HepG2 (cell line): ENCODE measurements around the gene CTDSP1. TPM values are rescaled to one million over a fixed set of nuclear protein-coding genes. Genes with fewer than 3 reads are reported as not detected.

ENCODE experiments used
- E2F1 ChIP-seq: sonication (generic); formaldehyde crosslinking; IDR thresholded peaks from 2 replicates; pipeline ENCODE4 v1.5.0; 2020; ENCODE audit warnings: missing genetic modification reagents
- ETV5 ChIP-seq: IDR thresholded peaks from 2 replicates; pipeline ENCODE4 v1.6.1; 2018; ENCODE audit warnings: missing biosample characterization, missing genetic modification reagents, inconsistent platforms, borderline replicate concordance
- JUNB ChIP-seq: sonication (generic); formaldehyde crosslinking; IDR thresholded peaks from 2 replicates; pipeline ENCODE4 v1.8.0; 2022; ENCODE audit warnings: missing genetic modification reagents, mild to moderate bottlenecking, borderline replicate concordance
- KDM4B ChIP-seq: sonication (generic); formaldehyde crosslinking; IDR thresholded peaks from 2 replicates; pipeline ENCODE4 v1.4.0; 2020; ENCODE audit warnings: missing genetic modification reagents
- MAFK ChIP-seq, 2 experiments: IDR thresholded peaks in 1 of 2; conservative IDR thresholded peaks in 1 of 2; 2 replicates each; pipeline ENCODE4 v1.6.1; 2011; ENCODE audit warnings: improper control_type of control experiment in 2 of 2, low read length in 2 of 2
- SNAPC4 ChIP-seq: sonication (generic); formaldehyde crosslinking; IDR thresholded peaks from 2 replicates; pipeline ENCODE4 v1.4.0; 2020; ENCODE audit warnings: mild to moderate bottlenecking, missing genetic modification reagents
- SRF ChIP-seq: IDR thresholded peaks from 2 replicates; pipeline ENCODE4 v1.6.1; 2011; ENCODE audit warnings: mild to moderate bottlenecking, low read depth, low read length, moderate library complexity
- TRIM22 ChIP-seq: fragments of 450-650 bp; IDR thresholded peaks from 2 replicates; pipeline ENCODE4 v1.6.1; 2017
- ZNF329 ChIP-seq: sonication (generic); formaldehyde crosslinking; IDR thresholded peaks from 2 replicates; pipeline ENCODE4 v1.9.0; 2021; ENCODE audit warnings: low read depth, mild to moderate bottlenecking, missing genetic modification reagents
- ZNF513 ChIP-seq: sonication (generic); formaldehyde crosslinking; conservative IDR thresholded peaks from 2 replicates; pipeline ENCODE4 v1.5.0; 2020; ENCODE audit warnings: missing genetic modification reagents
- ZNF574 ChIP-seq: sonication (generic); formaldehyde crosslinking; IDR thresholded peaks from 2 replicates; pipeline ENCODE4 v1.4.0; 2020; ENCODE audit warnings: missing genetic modification reagents
- ZNF629 ChIP-seq: sonication (generic); formaldehyde crosslinking; conservative IDR thresholded peaks from 2 replicates; pipeline ENCODE4 v1.5.0; 2020; ENCODE audit warnings: missing genetic modification reagents
- ZNF773 ChIP-seq: sonication (generic); formaldehyde crosslinking; IDR thresholded peaks from 2 replicates; pipeline ENCODE4 v1.4.0; 2020; ENCODE audit warnings: missing genetic modification reagents, borderline replicate concordance
- ZSCAN5A ChIP-seq: sonication (generic); formaldehyde crosslinking; IDR thresholded peaks from 2 replicates; pipeline ENCODE4 v1.8.0; 2022; ENCODE audit warnings: mild to moderate bottlenecking, missing genetic modification reagents, borderline replicate concordance
- polyA plus RNA-seq, 8 experiments: library from polyadenylated mRNA; depleted of rRNA in 3 of 8; stranded (reverse) in 7 of 8; unstranded in 1 of 8; fragments of >200 nt; fragmentation: Illumina TruSeq in 4 of 8; extraction: Trizol in 4 of 8; gene quantifications; 2 replicates each; pipeline versions ENCODE4 v1.2.1 to v1.2.3, GENCODE V29; 2011 to 2016; ENCODE audit warnings: low read depth in 4 of 8, missing spikeins in 1 of 8, mixed read lengths in 1 of 8; ENCODE audit not compliant: insufficient read depth in 1 of 8
- total RNA-seq, 5 experiments: library from RNA; depleted of rRNA; stranded (reverse); fragments of >200 nt; fragmentation: Illumina TruSeq; extraction: Trizol; gene quantifications; 2 replicates each; pipeline ENCODE4 v1.2.3, GENCODE V29; 2016; ENCODE audit warnings: low read depth in 1 of 5

CTDSP1 gene
- total and polyA plus RNA-seq, 2 of the 13 experiments (the other 11 are each of a cell fraction or from before 2014, with no cell fraction given): 91.0 to 268 TPM

GRCh38 chr2:218444692-218445357, 45.2 kb downstream of the CTDSP1 start (continued):
- TF ChIP-seq JUNB (CRISPR knock-in tag) (peak; percentile 48; the same call in 1 of the 2 replicates), ZSCAN5A (peak; percentile 79; the same call in 1 of the 2 replicates), ETV5 (peak; percentile 98), ZNF329 (CRISPR knock-in tag) (no peak), E2F1 (CRISPR knock-in tag) (0 out of 2 replicates have a peak, but pooled peaks have one; percentile 24), KDM4B (peak; percentile 52), ZNF513 (CRISPR knock-in tag) (0 out of 2 replicates have a peak, but pooled peaks have one; percentile 55), SNAPC4 (peak; percentile 28; the same call in 1 of the 2 replicates), ZNF574 (CRISPR knock-in tag) (peak; percentile 90), MAFK (conservative IDR thresholded peaks at IDR 0.05 in 1 of 2, IDR thresholded peaks at IDR 0.05 in 1 of 2; ENCODE audit: low read length in 2 of 2) (peak in 1 of 2 experiments; percentile 16; a peak in 1 of 4 replicates), TRIM22 (no peak), SRF (0 out of 2 replicates have a peak, but pooled peaks have one; percentile 12), ZNF629 (peak; percentile 79), ZNF773 (CRISPR knock-in tag) (no peak)
